ENCODE results near the gene BEST3. TPM values are rescaled to one million over a fixed set of nuclear protein-coding genes. Genes with fewer than 3 reads are reported as not detected.

Gene BEST3
- total RNA-seq, 3 donors from 2014 or later, result 0.66 TPM; not detected in 2

- Histone ChIP-seq H3K27ac (no peak overlapping the region), H3K9me3 (no peaks in the 10 kb centered on the region), H3K4me1 (no peaks in the 10 kb centered on the region), H3K27me3 (no peaks in the 10 kb centered on the region), H3K4me3 (no peak overlapping the region), H3K36me3 (no peaks in the 10 kb centered on the region)
- TF ChIP-seq POLR2A (IDR thresholded peaks at IDR 0.05), result no peak
- TF ChIP-seq POLR2AphosphoS5 (IDR thresholded peaks at IDR 0.05), result no peak
- TF ChIP-seq CTCF (IDR thresholded peaks at IDR 0.05), result no peak
- intact Hi-C loops (cut with DNase I; ENCODE audit: low total_unique reads), result no loop called here
- no peak for DNase-seq (ENCODE audit: low spot score in 2 of 2)
Measured at GRCh38 chr12:69657376-69658137, 41.5 kb downstream of the BEST3 start.

- intact Hi-C loops (cut with DNase I; ENCODE audit: low total_unique reads), result no loop called here
- Histone ChIP-seq H3K4me3 (no peak overlapping the region), H3K27ac (peak overlapping the region; percentile 54 to 81), H3K27me3 (no peaks in the 10 kb centered on the region), H3K4me1 (no peaks in the 10 kb centered on the region), H3K9me3 (no peaks in the 10 kb centered on the region), H3K36me3 (no peaks in the 10 kb centered on the region)
- TF ChIP-seq POLR2A (IDR thresholded peaks at IDR 0.05) (no peak), CTCF (IDR thresholded peaks at IDR 0.05) (no peak), POLR2AphosphoS5 (IDR thresholded peaks at IDR 0.05) (no peak)
- peak in 1 of 2 donors; percentile 42 for DNase-seq (ENCODE audit: low spot score in 2 of 2)
Measured at GRCh38 chr12:69655616-69656340, 43.3 kb downstream of the BEST3 start.

GRCh38 chr12:69653703-69654102 lies 45.4 kb downstream of the BEST3 start:
- DNase-seq (ENCODE audit: low spot score in 2 of 2), result no peak
- Histone ChIP-seq H3K27ac (no peak overlapping the region), H3K36me3 (no peaks in the 10 kb centered on the region), H3K27me3 (no peaks in the 10 kb centered on the region), H3K4me1 (no peaks in the 10 kb centered on the region), H3K4me3 (no peak overlapping the region), H3K9me3 (no peaks in the 10 kb centered on the region)
- TF ChIP-seq POLR2A (IDR thresholded peaks at IDR 0.05), result no peak
- intact Hi-C loops (cut with DNase I; ENCODE audit: low total_unique reads), result no loop called here

- Histone ChIP-seq H3K4me1 (no peaks in the 10 kb centered on the region), H3K36me3 (no peaks in the 10 kb centered on the region), H3K4me3 (no peak overlapping the region), H3K9me3 (no peaks in the 10 kb centered on the region), H3K27ac (no peak overlapping the region), H3K27me3 (no peaks in the 10 kb centered on the region)
- intact Hi-C loops (cut with DNase I; ENCODE audit: low total_unique reads), result no loop called here
- no peak for DNase-seq (ENCODE audit: low spot score in 2 of 2)
- TF ChIP-seq POLR2A (IDR thresholded peaks at IDR 0.05), result no peak
- no peak for TF ChIP-seq CTCF (IDR thresholded peaks at IDR 0.05)
- no peak for TF ChIP-seq POLR2AphosphoS5 (IDR thresholded peaks at IDR 0.05)
Measured at GRCh38 chr12:69651922-69652321, 47.2 kb downstream of the BEST3 start.

- intact Hi-C loops (cut with DNase I; ENCODE audit: low total_unique reads), result no loop called here
- no peaks in the 10 kb centered on the region for H3K4me1 ChIP-seq
- no peaks in the 10 kb centered on the region for H3K27me3 ChIP-seq
- DNase-seq (ENCODE audit: low spot score in 2 of 2), result no peak
- H3K9me3 ChIP-seq, result no peaks in the 10 kb centered on the region
- no peak overlapping the region for H3K27ac ChIP-seq
- H3K4me3 ChIP-seq, result no peak overlapping the region
- TF ChIP-seq POLR2A (IDR thresholded peaks at IDR 0.05) (no peak), POLR2AphosphoS5 (IDR thresholded peaks at IDR 0.05) (no peak), CTCF (IDR thresholded peaks at IDR 0.05) (no peak)
- H3K36me3 ChIP-seq, result no peaks in the 10 kb centered on the region
Measured at GRCh38 chr12:69649529-69649928, 49.6 kb downstream of the BEST3 start.
